Fibroblast of lung (primary cell): ENCODE results near the gene CDH4. TPM values are rescaled to one million over a fixed set of nuclear protein-coding genes. Genes with fewer than 3 reads are reported as not detected.
A peak's percentile ranks its signal among the peaks of the same experiment; 100 is the strongest.

Source experiments
- DNase-seq, 2 donors: peaks; one replicate each; pipeline versions ENCODE4 v3.0.0 to v3.0.0-alpha.2; 2010; ENCODE audit warnings: low read depth in 2 of 2
- H2AFZ ChIP-seq: 2 replicates; pipeline ENCODE4 v1.5.1; 2012; ENCODE audit warnings: low read length, control low read depth, inconsistent platforms
- H3K27ac ChIP-seq: 2 replicates; pipeline ENCODE4 v1.5.1; 2011; ENCODE audit warnings: low read length, control low read depth; ENCODE audit not compliant: insufficient read depth
- H3K27me3 ChIP-seq: 2 replicates; pipeline ENCODE4 v1.5.1; 2011; ENCODE audit warnings: mild to moderate bottlenecking, low read length; ENCODE audit not compliant: control insufficient read depth, insufficient read depth
- H3K36me3 ChIP-seq: 2 replicates; pipeline ENCODE4 v1.5.1; 2011; ENCODE audit warnings: low read length; ENCODE audit not compliant: control insufficient read depth, insufficient read depth
- H3K4me1 ChIP-seq: 2 replicates; pipeline ENCODE4 v1.5.1; 2011; ENCODE audit warnings: low read length; ENCODE audit not compliant: control insufficient read depth, insufficient read depth; ENCODE audit errors: extremely low read depth
- H3K4me2 ChIP-seq: 2 replicates; pipeline ENCODE4 v1.5.1; 2011; ENCODE audit warnings: low read length, control low read depth; ENCODE audit not compliant: insufficient read depth; ENCODE audit errors: extremely low read depth
- H3K4me3 ChIP-seq, 4 experiments: fragments of 200-600 bp in 1 of 4; sonication (generic) in 1 of 4; replicated peaks in 1 of 4; 2 replicates each; pipeline ENCODE4 v1.5.1; 2011 to 2016; ENCODE audit warnings: low read length in 4 of 4, low read depth in 3 of 4, mild to moderate bottlenecking in 3 of 4, control low read depth in 2 of 4, inconsistent platforms in 1 of 4, mixed read lengths in 1 of 4; ENCODE audit not compliant: insufficient read depth in 1 of 4; ENCODE audit errors: control extremely low read depth in 1 of 4
- H3K79me2 ChIP-seq: 2 replicates; pipeline ENCODE4 v1.5.1; 2012; ENCODE audit warnings: mild to moderate bottlenecking, low read length, inconsistent platforms; ENCODE audit not compliant: control insufficient read depth, insufficient read depth
- H3K9ac ChIP-seq: 2 replicates; pipeline ENCODE4 v1.5.1; 2011; ENCODE audit warnings: mild to moderate bottlenecking, low read length, control low read depth; ENCODE audit not compliant: insufficient read depth
- H3K9me3 ChIP-seq: 2 replicates; pipeline ENCODE4 v1.5.1; 2012; ENCODE audit warnings: low read depth, low read length; ENCODE audit not compliant: control insufficient read depth, insufficient read depth
- H4K20me1 ChIP-seq: 2 replicates; pipeline ENCODE4 v1.5.1; 2011; ENCODE audit warnings: low read length; ENCODE audit not compliant: control insufficient read depth, insufficient read depth; ENCODE audit errors: extremely low read depth
- CTCF ChIP-seq, 2 donors: IDR thresholded peaks in 1 of 2; conservative IDR thresholded peaks in 1 of 2; 1 replicate in 1 of 2; 2 replicates in 1 of 2; pipeline ENCODE4 v1.5.1; 2011 to 2012; ENCODE audit warnings: low read length in 2 of 2, control low read depth in 1 of 2, inconsistent platforms in 1 of 2, low read depth in 1 of 2, mild to moderate bottlenecking in 1 of 2
- EZH2 ChIP-seq: IDR thresholded peaks from 2 replicates; pipeline ENCODE4 v1.5.1; 2012; ENCODE audit warnings: low read length, control low read depth, mild to moderate bottlenecking; ENCODE audit errors: missing control alignments
- polyA plus RNA-seq, 2 donors: library from polyadenylated mRNA; depleted of rRNA in 1 of 2; stranded (reverse) in 1 of 2; unstranded in 1 of 2; fragments of >200 nt; gene quantifications; 2 replicates each; pipeline ENCODE4 v1.2.1, GENCODE V29; 2011 to 2012; ENCODE audit warnings: missing spikeins in 1 of 2
- total RNA-seq: library from RNA; depleted of rRNA; stranded (reverse); fragments of >200 nt; gene quantifications from 2 replicates; pipeline ENCODE4 v1.2.1, GENCODE V29; 2014

Gene CDH4
- total and polyA plus RNA-seq, 2 donors (not counting 1 experiment from before 2014, with no cell fraction given), result 4.8 to 6.8 TPM

GRCh38 chr20:61882716-61883615, 630.9 kb downstream of the CDH4 start:
- TF ChIP-seq EZH2, result no peak
- no peak for TF ChIP-seq CTCF (conservative IDR thresholded peaks at IDR 0.05 in 1 of 2, IDR thresholded peaks at IDR 0.05 in 1 of 2; ENCODE audit: low read depth in 1 of 2, low read length in 2 of 2)
- Histone ChIP-seq H3K9me3 (no peaks in the 10 kb centered on the region), H3K4me1 (no peaks in the 10 kb centered on the region), H3K4me2 (no peak overlapping the region), H3K4me3 (no peak overlapping the region), H3K27ac (no peak overlapping the region), H3K9ac (no peak overlapping the region), H3K79me2 (no peaks in the 10 kb centered on the region), H3K27me3 (no peaks in the 10 kb centered on the region), H2AFZ (no peak overlapping the region), H4K20me1 (no peaks in the 10 kb centered on the region), H3K36me3 (no peaks in the 10 kb centered on the region)
- DNase-seq, result no peak

GRCh38 chr20:61883857-61884393, 631.9 kb downstream of the CDH4 start:
- H3K4me2 ChIP-seq, result no peak overlapping the region
- H3K27me3 ChIP-seq, result no peaks in the 10 kb centered on the region
- TF ChIP-seq EZH2 (no peak), CTCF (conservative IDR thresholded peaks at IDR 0.05 in 1 of 2, IDR thresholded peaks at IDR 0.05 in 1 of 2; ENCODE audit: low read depth in 1 of 2, low read length in 2 of 2) (no peak)
- peak in 1 of 2 donors; percentile 33 for DNase-seq
- no peaks in the 10 kb centered on the region for H3K4me1 ChIP-seq
- no peaks in the 10 kb centered on the region for H3K9me3 ChIP-seq
- no peak overlapping the region for H3K9ac ChIP-seq
- H3K27ac ChIP-seq, result no peak overlapping the region
- no peak overlapping the region for H2AFZ ChIP-seq
- H3K4me3 ChIP-seq, result no peak overlapping the region
- H3K36me3 ChIP-seq, result no peaks in the 10 kb centered on the region
- no peaks in the 10 kb centered on the region for H3K79me2 ChIP-seq
- no peaks in the 10 kb centered on the region for H4K20me1 ChIP-seq

- no peaks in the 10 kb centered on the region for H3K4me1 ChIP-seq
- no peaks in the 10 kb centered on the region for H4K20me1 ChIP-seq
- no peak overlapping the region for H2AFZ ChIP-seq
- no peak overlapping the region for H3K4me2 ChIP-seq
- H3K27me3 ChIP-seq, result no peaks in the 10 kb centered on the region
- H3K4me3 ChIP-seq, result no peak overlapping the region
- no peak overlapping the region for H3K27ac ChIP-seq
- no peaks in the 10 kb centered on the region for H3K36me3 ChIP-seq
- DNase-seq, result no peak
- no peaks in the 10 kb centered on the region for H3K9me3 ChIP-seq
- TF ChIP-seq CTCF (conservative IDR thresholded peaks at IDR 0.05 in 1 of 2, IDR thresholded peaks at IDR 0.05 in 1 of 2; ENCODE audit: low read depth in 1 of 2, low read length in 2 of 2) (no peak), EZH2 (no peak)
- H3K9ac ChIP-seq, result no peak overlapping the region
- no peaks in the 10 kb centered on the region for H3K79me2 ChIP-seq
These were observed 632.7 kb downstream of the CDH4 start for GRCh38 chr20:61884571-61885389.
